ENCODE measurements around the gene ZNRD2. TPM values are rescaled to one million over a fixed set of nuclear protein-coding genes. Genes with fewer than 3 reads are reported as not detected.

The ZNRD2 gene
- total RNA-seq, 1 experiment from 2014 or later = 70.9 TPM

DNA sequence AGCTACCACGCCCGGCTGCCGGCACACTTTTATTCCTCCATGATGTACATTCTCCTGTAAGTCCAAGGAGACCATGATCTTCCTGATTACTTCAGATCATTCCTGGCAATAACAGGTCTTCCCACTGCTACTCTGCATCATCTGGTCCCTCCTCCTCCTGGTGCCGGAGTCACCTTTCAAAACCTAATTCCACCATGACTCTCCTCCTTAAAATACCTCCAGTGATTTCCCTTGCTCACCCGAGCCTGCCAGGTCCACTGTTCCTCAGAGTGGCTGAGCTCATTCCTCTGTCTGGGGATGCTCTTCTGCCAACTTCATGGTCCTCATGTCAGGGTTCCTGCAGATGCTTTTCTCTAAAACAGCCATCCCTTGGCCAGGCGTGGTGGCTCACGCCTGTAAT, 8.3 kb upstream of the ZNRD2 start:
- ATAC-seq (no peak), DNase-seq (ENCODE audit: low spot score) (no peak)
- peaks cover 29% of the 10 kb centered on the region for H3K4me1 Mint-ChIP-seq
- peaks cover 37% of the 10 kb centered on the region for H3K27me3 Mint-ChIP-seq (ENCODE audit: low read depth)
- no peaks in the 10 kb centered on the region for H3K9me3 Mint-ChIP-seq
- CTCF ChIA-PET = interaction anchor here (0.7 to 9.1 kb wide), 6 partner anchors 9 to 31 kb away, joined by 10 to 110 read pairs (median 66); partner anchors contain the start of genes FAM89B, KCNK7 and ZNRD2
- H3K27ac Mint-ChIP-seq = no peak overlapping the region; the same call in 1 of the 2 replicates
- H3K4me3 Mint-ChIP-seq = no peak overlapping the region
- TF ChIP-seq GABPB1 (CRISPR knock-in tag; IDR thresholded peaks at IDR 0.05) (no peak), CBFB (CRISPR knock-in tag; IDR thresholded peaks at IDR 0.05; ENCODE audit: low read depth) (no peak), GRHL2 (CRISPR knock-in tag; IDR thresholded peaks at IDR 0.05; ENCODE audit: insufficient replicate concordance, severe bottlenecking) (no peak)
- TF ChIP-seq, protein P1, sequence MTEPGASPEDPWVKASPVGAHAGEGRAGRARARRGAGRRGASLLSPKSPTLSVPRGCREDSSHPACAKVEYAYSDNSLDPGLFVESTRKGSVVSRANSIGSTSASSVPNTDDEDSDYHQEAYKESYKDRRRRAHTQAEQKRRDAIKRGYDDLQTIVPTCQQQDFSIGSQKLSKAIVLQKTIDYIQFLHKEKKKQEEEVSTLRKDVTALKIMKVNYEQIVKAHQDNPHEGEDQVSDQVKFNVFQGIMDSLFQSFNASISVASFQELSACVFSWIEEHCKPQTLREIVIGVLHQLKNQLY (CRISPR knock-in tag; IDR thresholded peaks at IDR 0.05) = no peak
- TF ChIP-seq, protein P2, sequence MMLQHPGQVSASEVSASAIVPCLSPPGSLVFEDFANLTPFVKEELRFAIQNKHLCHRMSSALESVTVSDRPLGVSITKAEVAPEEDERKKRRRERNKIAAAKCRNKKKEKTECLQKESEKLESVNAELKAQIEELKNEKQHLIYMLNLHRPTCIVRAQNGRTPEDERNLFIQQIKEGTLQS (CRISPR knock-in tag; conservative IDR thresholded peaks at IDR 0.05) = no peak
- TF ChIP-seq, protein P3, sequence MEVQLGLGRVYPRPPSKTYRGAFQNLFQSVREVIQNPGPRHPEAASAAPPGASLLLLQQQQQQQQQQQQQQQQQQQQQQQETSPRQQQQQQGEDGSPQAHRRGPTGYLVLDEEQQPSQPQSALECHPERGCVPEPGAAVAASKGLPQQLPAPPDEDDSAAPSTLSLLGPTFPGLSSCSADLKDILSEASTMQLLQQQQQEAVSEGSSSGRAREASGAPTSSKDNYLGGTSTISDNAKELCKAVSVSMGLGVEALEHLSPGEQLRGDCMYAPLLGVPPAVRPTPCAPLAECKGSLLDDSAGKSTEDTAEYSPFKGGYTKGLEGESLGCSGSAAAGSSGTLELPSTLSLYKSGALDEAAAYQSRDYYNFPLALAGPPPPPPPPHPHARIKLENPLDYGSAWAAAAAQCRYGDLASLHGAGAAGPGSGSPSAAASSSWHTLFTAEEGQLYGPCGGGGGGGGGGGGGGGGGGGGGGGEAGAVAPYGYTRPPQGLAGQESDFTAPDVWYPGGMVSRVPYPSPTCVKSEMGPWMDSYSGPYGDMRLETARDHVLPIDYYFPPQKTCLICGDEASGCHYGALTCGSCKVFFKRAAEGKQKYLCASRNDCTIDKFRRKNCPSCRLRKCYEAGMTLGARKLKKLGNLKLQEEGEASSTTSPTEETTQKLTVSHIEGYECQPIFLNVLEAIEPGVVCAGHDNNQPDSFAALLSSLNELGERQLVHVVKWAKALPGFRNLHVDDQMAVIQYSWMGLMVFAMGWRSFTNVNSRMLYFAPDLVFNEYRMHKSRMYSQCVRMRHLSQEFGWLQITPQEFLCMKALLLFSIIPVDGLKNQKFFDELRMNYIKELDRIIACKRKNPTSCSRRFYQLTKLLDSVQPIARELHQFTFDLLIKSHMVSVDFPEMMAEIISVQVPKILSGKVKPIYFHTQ (CRISPR knock-in tag; IDR thresholded peaks at IDR 0.05) = no peak
- TF ChIP-seq, protein P4, sequence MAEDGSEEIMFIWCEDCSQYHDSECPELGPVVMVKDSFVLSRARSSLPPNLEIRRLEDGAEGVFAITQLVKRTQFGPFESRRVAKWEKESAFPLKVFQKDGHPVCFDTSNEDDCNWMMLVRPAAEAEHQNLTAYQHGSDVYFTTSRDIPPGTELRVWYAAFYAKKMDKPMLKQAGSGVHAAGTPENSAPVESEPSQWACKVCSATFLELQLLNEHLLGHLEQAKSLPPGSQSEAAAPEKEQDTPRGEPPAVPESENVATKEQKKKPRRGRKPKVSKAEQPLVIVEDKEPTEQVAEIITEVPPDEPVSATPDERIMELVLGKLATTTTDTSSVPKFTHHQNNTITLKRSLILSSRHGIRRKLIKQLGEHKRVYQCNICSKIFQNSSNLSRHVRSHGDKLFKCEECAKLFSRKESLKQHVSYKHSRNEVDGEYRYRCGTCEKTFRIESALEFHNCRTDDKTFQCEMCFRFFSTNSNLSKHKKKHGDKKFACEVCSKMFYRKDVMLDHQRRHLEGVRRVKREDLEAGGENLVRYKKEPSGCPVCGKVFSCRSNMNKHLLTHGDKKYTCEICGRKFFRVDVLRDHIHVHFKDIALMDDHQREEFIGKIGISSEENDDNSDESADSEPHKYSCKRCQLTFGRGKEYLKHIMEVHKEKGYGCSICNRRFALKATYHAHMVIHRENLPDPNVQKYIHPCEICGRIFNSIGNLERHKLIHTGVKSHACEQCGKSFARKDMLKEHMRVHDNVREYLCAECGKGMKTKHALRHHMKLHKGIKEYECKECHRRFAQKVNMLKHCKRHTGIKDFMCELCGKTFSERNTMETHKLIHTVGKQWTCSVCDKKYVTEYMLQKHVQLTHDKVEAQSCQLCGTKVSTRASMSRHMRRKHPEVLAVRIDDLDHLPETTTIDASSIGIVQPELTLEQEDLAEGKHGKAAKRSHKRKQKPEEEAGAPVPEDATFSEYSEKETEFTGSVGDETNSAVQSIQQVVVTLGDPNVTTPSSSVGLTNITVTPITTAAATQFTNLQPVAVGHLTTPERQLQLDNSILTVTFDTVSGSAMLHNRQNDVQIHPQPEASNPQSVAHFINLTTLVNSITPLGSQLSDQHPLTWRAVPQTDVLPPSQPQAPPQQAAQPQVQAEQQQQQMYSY (CRISPR knock-in tag; IDR thresholded peaks at IDR 0.05) = no peak
- TF ChIP-seq, protein P5, sequence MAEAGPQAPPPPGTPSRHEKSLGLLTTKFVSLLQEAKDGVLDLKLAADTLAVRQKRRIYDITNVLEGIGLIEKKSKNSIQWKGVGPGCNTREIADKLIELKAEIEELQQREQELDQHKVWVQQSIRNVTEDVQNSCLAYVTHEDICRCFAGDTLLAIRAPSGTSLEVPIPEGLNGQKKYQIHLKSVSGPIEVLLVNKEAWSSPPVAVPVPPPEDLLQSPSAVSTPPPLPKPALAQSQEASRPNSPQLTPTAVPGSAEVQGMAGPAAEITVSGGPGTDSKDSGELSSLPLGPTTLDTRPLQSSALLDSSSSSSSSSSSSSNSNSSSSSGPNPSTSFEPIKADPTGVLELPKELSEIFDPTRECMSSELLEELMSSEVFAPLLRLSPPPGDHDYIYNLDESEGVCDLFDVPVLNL (CRISPR knock-in tag; IDR thresholded peaks at IDR 0.05; ENCODE audit: borderline replicate concordance, low read depth) = no peak
- no peaks in the 10 kb centered on the region for H3K36me3 Mint-ChIP-seq
- POLR2A ChIA-PET = interaction anchor here (1.5 kb wide), 1 partner anchor 21 kb away, joined by 5 read pairs; no protein-coding TSS in a partner anchor

DNA sequence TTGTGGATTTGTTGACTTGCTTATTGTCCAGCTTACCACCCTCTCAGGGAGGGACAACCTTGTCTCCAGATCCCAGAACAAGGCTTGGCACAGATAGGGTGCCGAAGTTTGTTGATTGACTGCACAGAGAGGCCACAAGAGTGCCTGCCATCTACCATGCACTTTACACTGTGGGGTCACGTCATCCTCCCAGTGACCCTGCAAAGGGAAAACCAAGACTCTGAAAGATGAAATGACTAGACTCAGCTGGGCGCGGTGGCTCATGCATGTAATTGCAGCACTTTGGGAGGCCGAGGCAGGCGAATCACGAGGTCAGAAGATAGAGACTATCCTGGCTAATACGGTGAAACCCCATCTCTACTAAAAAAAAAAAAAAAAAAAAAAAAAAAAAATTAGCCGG, 7.5 kb upstream of the ZNRD2 start:
- no peaks in the 10 kb centered on the region for H3K36me3 Mint-ChIP-seq
- peaks cover 31% of the 10 kb centered on the region for H3K27me3 Mint-ChIP-seq (ENCODE audit: low read depth)
- TF ChIP-seq ATF1 (CRISPR knock-in tag; IDR thresholded peaks at IDR 0.05) = no peak
- TF ChIP-seq ZNF416 (CRISPR knock-in tag; IDR thresholded peaks at IDR 0.05) = no peak
- TF ChIP-seq, protein P6, sequence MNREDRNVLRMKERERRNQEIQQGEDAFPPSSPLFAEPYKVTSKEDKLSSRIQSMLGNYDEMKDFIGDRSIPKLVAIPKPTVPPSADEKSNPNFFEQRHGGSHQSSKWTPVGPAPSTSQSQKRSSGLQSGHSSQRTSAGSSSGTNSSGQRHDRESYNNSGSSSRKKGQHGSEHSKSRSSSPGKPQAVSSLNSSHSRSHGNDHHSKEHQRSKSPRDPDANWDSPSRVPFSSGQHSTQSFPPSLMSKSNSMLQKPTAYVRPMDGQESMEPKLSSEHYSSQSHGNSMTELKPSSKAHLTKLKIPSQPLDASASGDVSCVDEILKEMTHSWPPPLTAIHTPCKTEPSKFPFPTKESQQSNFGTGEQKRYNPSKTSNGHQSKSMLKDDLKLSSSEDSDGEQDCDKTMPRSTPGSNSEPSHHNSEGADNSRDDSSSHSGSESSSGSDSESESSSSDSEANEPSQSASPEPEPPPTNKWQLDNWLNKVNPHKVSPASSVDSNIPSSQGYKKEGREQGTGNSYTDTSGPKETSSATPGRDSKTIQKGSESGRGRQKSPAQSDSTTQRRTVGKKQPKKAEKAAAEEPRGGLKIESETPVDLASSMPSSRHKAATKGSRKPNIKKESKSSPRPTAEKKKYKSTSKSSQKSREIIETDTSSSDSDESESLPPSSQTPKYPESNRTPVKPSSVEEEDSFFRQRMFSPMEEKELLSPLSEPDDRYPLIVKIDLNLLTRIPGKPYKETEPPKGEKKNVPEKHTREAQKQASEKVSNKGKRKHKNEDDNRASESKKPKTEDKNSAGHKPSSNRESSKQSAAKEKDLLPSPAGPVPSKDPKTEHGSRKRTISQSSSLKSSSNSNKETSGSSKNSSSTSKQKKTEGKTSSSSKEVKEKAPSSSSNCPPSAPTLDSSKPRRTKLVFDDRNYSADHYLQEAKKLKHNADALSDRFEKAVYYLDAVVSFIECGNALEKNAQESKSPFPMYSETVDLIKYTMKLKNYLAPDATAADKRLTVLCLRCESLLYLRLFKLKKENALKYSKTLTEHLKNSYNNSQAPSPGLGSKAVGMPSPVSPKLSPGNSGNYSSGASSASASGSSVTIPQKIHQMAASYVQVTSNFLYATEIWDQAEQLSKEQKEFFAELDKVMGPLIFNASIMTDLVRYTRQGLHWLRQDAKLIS (CRISPR knock-in tag; IDR thresholded peaks at IDR 0.05; ENCODE audit: borderline replicate concordance) = no peak
- no peak for TF ChIP-seq CBFB (CRISPR knock-in tag; IDR thresholded peaks at IDR 0.05; ENCODE audit: low read depth)
- no peaks in the 10 kb centered on the region for H3K9me3 Mint-ChIP-seq
- peaks cover 24% of the 10 kb centered on the region for H3K4me1 Mint-ChIP-seq
- no peak overlapping the region for H3K27ac Mint-ChIP-seq
- ATAC-seq (no peak), DNase-seq (ENCODE audit: low spot score) (no peak)
- CTCF ChIA-PET = interaction anchor here (0.6 to 9.1 kb wide), 7 partner anchors 9 to 42 kb away, joined by 3 to 110 read pairs (median 65); partner anchors contain the start of genes FAM89B, KCNK7 and ZNRD2
- no peak overlapping the region for H3K4me3 Mint-ChIP-seq
- POLR2A ChIA-PET = interaction anchor here (1.2 kb wide), 1 partner anchor 22 kb away, joined by 4 read pairs; no protein-coding TSS in a partner anchor
